Coronary artery (tissue), 2 donors: ENCODE results near the gene CLRN2.

Experiments used
- DNase-seq: peaks from one replicate; pipeline ENCODE4 v3.0.0-alpha.2; 2017; ENCODE audit warnings: low spot score
- H3K27ac ChIP-seq, 2 donors: fragments of 200-600 bp; sonication (generic); one replicate each; pipeline ENCODE4 v1.5.1; 2016 to 2019
- H3K4me3 ChIP-seq: fragments of 200-600 bp; sonication (generic); 2 replicates; pipeline ENCODE4 v1.5.1; 2016; ENCODE audit warnings: mild to moderate bottlenecking, moderate library complexity
- TF ChIP-seq, protein P1 (sequence below): fragments of 200-600 bp; sonication (generic); IDR thresholded peaks from one replicate; pipeline ENCODE4 v1.5.1; 2019; ENCODE audit warnings: antibody characterized with exemption

The CLRN2 gene

GRCh38 chr4:17492058-17492741, 22.8 kb upstream of the CLRN2 start:
- H3K27ac ChIP-seq = no peak overlapping the region
- TF ChIP-seq, protein P1, sequence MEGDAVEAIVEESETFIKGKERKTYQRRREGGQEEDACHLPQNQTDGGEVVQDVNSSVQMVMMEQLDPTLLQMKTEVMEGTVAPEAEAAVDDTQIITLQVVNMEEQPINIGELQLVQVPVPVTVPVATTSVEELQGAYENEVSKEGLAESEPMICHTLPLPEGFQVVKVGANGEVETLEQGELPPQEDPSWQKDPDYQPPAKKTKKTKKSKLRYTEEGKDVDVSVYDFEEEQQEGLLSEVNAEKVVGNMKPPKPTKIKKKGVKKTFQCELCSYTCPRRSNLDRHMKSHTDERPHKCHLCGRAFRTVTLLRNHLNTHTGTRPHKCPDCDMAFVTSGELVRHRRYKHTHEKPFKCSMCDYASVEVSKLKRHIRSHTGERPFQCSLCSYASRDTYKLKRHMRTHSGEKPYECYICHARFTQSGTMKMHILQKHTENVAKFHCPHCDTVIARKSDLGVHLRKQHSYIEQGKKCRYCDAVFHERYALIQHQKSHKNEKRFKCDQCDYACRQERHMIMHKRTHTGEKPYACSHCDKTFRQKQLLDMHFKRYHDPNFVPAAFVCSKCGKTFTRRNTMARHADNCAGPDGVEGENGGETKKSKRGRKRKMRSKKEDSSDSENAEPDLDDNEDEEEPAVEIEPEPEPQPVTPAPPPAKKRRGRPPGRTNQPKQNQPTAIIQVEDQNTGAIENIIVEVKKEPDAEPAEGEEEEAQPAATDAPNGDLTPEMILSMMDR = no peak
- H3K4me3 ChIP-seq = no peak overlapping the region
- no peak for DNase-seq

DNA sequence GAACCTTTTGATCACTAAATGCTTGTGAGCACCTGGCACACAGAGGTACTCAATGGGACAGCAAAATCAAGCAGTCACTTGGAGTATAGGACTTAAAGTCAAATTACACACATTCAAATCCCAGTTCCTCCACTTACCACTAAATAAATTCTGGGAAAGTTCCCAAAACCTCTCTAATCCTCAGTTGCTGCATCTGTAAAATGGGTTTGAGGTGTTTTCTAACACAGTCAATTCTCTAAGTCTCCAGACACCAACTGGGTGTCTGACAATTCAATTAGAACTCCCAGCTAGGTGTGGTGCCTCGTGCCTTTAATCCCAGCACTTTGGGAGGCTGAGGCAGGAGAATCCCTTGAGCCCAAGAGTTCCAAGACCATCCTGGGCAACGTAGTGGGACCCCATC, 22.1 kb upstream of the CLRN2 start:
- TF ChIP-seq, protein P1 = no peak
- DNase-seq = no peak
- H3K4me3 ChIP-seq = no peak overlapping the region
- H3K27ac ChIP-seq = no peak overlapping the region

DNA sequence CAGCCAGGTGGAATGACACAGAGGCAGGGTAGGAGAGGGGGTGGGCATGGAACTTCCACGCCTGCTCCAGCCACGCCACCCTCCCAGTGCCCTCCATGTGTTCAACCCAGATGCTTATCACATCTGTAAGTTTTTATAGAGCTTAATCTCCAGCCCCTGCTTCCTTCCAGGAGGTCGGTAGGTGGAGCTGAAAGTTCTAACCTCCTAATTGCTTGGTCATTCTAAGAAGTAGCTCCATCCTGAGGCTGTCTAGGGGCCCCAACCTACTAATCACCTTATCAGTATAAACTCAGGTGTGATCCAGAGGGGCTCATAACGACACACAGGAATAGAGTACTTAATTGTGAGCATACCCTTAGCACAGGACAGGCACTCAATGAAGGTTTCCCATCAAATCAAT, 21.3 kb upstream of the CLRN2 start:
- H3K4me3 ChIP-seq = no peak overlapping the region

DNA sequence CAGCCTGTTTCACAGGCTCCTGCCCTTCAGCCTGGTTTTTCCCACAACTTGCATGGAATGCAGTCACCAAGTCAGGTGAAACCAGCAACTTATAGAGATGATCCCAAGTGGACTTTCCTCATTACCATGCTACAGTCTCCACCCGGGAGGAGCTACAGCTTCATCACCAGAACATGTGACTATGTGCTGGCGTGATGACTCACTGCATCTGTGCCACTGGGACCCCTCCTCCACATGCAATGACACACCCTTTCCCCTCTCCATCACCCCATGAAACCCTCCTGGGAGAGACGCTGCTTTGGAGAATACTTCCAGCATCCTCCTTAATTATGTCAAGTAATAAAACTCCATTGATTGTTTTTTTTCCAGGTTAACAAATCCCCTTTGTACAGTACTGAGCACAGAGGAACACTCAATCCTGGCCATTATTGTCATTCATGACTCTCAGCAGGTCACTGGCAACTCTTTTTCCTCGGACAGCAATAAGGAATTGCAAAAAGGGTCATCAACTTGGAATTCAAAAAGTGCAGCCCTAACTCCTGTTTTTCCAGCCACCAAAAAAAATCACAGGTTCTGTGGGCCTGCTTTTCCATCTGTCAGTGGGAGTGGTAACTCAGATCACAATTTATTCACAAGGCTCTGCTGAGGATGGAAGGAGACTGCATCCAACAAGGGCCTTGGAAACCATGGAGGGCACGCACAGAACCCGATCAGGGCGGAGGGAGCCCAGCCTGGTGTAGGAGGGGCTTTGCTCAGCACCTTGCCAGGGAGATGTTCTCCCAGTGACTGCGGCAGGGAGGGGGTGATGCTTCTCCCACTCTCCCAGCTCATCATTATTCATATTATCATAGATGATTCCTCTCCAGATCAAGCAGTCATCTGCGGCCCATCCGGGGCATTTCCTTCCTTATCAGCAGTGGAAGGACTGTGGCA, 20.4 kb upstream of the CLRN2 start:
- no peak for DNase-seq
- TF ChIP-seq, protein P1 = no peak
- H3K4me3 ChIP-seq = no peak overlapping the region
- H3K27ac ChIP-seq = no peak overlapping the region

More for the DNA sequence above, 21.3 kb upstream of the CLRN2 start:
- H3K27ac ChIP-seq = no peak overlapping the region
- DNase-seq = no peak
- TF ChIP-seq, protein P1 = no peak

GRCh38 chr4:17497890-17498523, 17.0 kb upstream of the CLRN2 start:
- TF ChIP-seq, protein P1 = no peak

DNA sequence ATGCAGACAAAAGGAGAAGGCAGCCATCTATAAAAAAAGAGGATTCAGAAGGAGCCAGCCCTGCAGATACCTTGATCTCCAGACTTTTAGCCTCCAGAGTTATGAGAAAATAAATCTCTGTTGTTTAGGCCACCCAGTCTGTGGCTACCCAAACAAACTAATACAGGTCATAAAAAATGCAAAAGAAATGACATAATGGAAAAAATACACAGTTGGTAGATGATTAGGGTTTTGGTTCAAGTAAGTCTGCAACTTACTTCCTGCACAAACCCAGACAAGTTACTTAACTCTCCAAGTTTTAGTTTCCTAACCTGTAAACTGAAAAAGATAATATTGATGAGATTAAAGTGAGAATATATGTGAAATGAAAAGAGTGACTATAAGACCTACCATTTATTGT, 14.4 kb upstream of the CLRN2 start:
- no peak overlapping the region for H3K4me3 ChIP-seq
- TF ChIP-seq, protein P1 = no peak
- H3K27ac ChIP-seq = no peak overlapping the region
- DNase-seq = no peak

More at GRCh38 chr4:17497890-17498523, 17.0 kb upstream of the CLRN2 start:
- no peak overlapping the region for H3K4me3 ChIP-seq
- no peak for DNase-seq
- no peak overlapping the region for H3K27ac ChIP-seq
